CD4-positive, alpha-beta T cell treated with Interleukin-6 at 100 ng/mL for 8 hours (primary cell): ENCODE measurements around the gene HBM.
"Not testable (repeated sequence)": the region's sequence is repeated elsewhere in the genome, so short reads cannot be mapped to it uniquely, and the experiment has no call there.

Source experiments
- DNase-seq: peaks from one replicate; pipeline ENCODE4 v3.0.0-alpha.2; 2020; ENCODE audit warnings: mixed read lengths, low spot score

HBM gene

DNA sequence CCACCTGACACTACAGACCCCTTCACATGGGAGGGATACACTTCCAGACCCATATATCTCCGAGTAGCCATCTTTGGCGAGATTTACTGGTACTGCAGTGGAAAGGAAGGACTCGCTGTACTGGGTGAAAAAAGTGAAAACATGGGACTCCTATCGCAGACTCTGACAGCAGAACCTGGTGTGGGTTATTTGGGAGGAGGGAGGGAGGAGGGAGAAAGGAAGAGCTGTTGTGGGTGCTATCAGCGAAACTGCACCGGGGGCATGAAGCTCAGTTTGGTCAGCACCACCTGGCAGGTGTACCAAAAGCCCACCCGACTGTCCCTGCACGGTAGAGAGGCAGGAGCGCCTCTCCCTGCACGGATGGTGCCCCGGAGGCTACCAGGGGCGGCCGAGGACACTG, 19.4 kb downstream of the HBM start:
- DNase-seq, result no peak

GRCh38 chr16:185691-186090, 19.9 kb downstream of the HBM start:
- DNase-seq, result no peak

GRCh38 chr16:187330-187729, 21.6 kb downstream of the HBM start:
- no peak for DNase-seq

DNA sequence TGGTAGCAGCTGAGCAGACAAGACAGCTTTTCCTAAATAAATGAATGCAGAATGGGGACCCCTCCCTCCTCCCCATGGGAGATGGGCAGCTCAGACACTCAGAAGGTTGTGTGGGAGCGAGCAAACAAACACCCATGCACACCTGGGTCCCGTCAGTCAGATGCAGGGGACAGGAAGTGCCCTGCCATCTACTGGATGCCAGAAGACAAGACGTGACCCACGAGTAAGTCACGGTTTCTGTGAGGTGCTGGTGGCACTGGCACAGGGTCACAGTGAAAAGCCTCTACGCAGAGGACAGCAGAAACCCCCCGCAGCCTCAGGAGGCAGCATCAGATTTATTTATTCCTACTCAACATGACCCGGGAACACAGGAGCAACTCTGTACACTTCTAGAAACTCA, 22.9 kb downstream of the HBM start:
- DNase-seq, result peak; percentile 24

DNA sequence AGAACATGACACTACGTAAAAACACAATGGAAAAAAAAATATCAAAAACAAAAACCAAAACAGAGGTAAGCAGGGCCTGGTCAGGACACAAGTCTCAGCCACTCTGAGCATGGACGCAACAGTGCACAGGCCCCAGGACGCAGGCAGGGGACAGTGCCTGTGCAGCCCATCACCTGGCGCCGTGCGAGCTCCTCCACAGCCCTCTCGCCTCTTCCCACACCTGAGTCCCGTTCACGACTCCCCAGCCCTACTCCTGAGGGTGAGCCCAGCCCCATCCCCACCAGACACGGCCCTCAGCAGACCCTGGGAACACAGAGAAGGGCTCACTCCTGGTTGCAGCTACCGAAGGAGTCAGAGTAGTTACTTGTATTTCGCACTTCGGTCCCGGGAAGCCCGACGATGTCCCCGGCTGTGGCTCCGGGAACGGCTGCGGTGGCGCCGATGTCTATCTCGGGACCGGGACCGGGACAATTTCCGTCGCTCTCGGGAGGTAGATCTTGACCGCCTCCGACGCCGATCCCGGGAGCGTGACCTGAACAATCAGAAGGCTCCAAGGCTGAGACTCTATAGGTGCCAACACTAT, 23.9 kb downstream of the HBM start:
- DNase-seq, result no peak

GRCh38 chr16:191831-192230, 26.1 kb downstream of the HBM start:
- DNase-seq, result no peak

GRCh38 chr16:192686-193085, 26.9 kb downstream of the HBM start:
- DNase-seq, result no peak

GRCh38 chr16:193441-193840, 27.7 kb downstream of the HBM start:
- DNase-seq, result no peak

GRCh38 chr16:194516-194915, 28.7 kb downstream of the HBM start:
- no peak for DNase-seq

- DNase-seq, result no peak
Measured at GRCh38 chr16:200388-200787, 34.6 kb downstream of the HBM start.

DNA sequence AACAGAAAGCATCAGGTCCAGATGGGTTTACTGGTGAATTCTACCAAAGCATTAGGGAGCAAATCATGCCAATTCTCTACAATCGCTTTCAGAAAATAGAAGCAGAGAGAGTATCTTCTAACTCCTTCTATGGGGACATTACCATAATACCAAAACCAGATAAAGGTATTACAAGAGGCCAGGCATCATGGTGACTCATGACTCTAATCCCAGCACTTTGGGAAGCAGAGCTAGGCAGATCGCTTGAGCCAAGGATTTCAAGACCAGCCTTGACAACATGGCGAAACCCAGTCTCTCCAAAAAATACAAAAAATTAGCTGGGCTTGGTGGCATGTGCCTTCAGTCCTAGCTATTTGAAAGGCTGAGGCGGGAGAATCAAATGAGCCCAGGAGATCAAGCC, 37.5 kb downstream of the HBM start:
- DNase-seq, result no peak

GRCh38 chr16:204046-204445, 38.3 kb downstream of the HBM start:
- not testable (repeated sequence) for DNase-seq

GRCh38 chr16:209359-209758, 43.6 kb downstream of the HBM start:
- not testable (repeated sequence) for DNase-seq

GRCh38 chr16:211631-212180, 45.9 kb downstream of the HBM start:
- DNase-seq, result not testable (repeated sequence)

DNA sequence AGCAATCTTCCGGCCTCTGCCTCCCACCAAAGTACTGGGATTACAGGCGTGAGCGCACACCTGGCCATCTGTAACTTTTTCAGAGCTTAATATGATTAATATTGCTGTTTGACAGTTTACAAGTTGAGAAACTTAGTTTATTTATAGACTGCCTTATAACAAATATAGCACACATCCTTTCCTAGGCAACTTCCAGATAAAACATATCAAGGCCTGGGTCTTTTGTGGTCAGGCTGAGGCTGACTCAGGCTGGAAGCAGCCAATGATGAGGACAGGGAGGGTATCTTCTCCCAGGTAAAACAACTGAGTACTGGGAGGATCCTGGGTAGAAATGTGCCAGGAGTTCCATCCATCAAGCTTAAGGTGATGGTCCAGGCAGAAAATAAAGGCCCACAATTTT, 47.2 kb downstream of the HBM start:
- no peak for DNase-seq
